ENCODE results near the gene ZCCHC3.
"Not testable (repeated sequence)": the region's sequence is repeated elsewhere in the genome, so short reads cannot be mapped to it uniquely, and the experiment has no call there.

ZCCHC3 gene

GRCh38 chr20:316316-317068 lies 19.1 kb downstream of the ZCCHC3 start:
- DNase-seq = no peak

- DNase-seq = peak; percentile 97
Observed at GRCh38 chr20:324177-325044, 27.0 kb downstream of the ZCCHC3 start.

- peak; percentile 97 for DNase-seq
Observed at GRCh38 chr20:325045-325888, 27.9 kb downstream of the ZCCHC3 start, which contains the start of gene SOX12. SOX12 (plus strand) TSS chr20:325552; CDS start chr20:325925, 373 bp downstream.

GRCh38 chr20:325889-326644 lies 28.7 kb downstream of the ZCCHC3 start:
- peak; percentile 76 for DNase-seq

- DNase-seq = peak; percentile 51
Observed at GRCh38 chr20:326645-327185, 29.3 kb downstream of the ZCCHC3 start.

- peak; percentile 83 for DNase-seq
Observed at GRCh38 chr20:327186-328026, 30.0 kb downstream of the ZCCHC3 start.

GRCh38 chr20:328027-328974 lies 30.9 kb downstream of the ZCCHC3 start:
- DNase-seq = no peak

GRCh38 chr20:328975-329695 lies 31.8 kb downstream of the ZCCHC3 start:
- no peak for DNase-seq

GRCh38 chr20:329851-330232 lies 32.5 kb downstream of the ZCCHC3 start:
- no peak for DNase-seq

- peak; percentile 77 for DNase-seq
Observed at GRCh38 chr20:330233-331149, 33.1 kb downstream of the ZCCHC3 start.

GRCh38 chr20:334578-334977 lies 37.2 kb downstream of the ZCCHC3 start:
- DNase-seq = no peak

- DNase-seq = not testable (repeated sequence)
Observed at GRCh38 chr20:336040-336439, 38.7 kb downstream of the ZCCHC3 start.

- peak; percentile 43 for DNase-seq
Observed at GRCh38 chr20:341682-342081, 44.3 kb downstream of the ZCCHC3 start.

GRCh38 chr20:343107-343506 lies 45.7 kb downstream of the ZCCHC3 start:
- no peak for DNase-seq

GRCh38 chr20:346033-346639 lies 48.8 kb downstream of the ZCCHC3 start:
- DNase-seq = no peak

- no peak for DNase-seq
Observed at GRCh38 chr20:346640-347316, 49.4 kb downstream of the ZCCHC3 start, which contains the start of gene NRSN2. NRSN2 (plus strand) TSS chr20:347111; CDS start chr20:349644, 2,533 bp downstream.

- no peak for DNase-seq
Observed at GRCh38 chr20:347317-347639, 49.9 kb downstream of the ZCCHC3 start.

Data from RPMI8226 (cell line).